Activated CD8-positive, alpha-beta memory T cell treated with anti-CD3 and anti-CD28 coated beads for 36 hours (primary cell): Measurements from ENCODE around the gene TMEM45B. TPM values are rescaled to one million over a fixed set of nuclear protein-coding genes. Genes with fewer than 3 reads are reported as not detected.
"Not testable (repeated sequence)": the region's sequence is repeated elsewhere in the genome, so short reads cannot be mapped to it uniquely, and the experiment has no call there.

Experiments
- CTCF ChIA-PET: fragments of 350-600 bp; sonication (Branson Sonifier 250); formaldehyde crosslinking; loops from one replicate; lab custom pipeline; 2021; ENCODE audit warnings: antibody characterized with exemption; lab: Charles Lee
- POLR2A ChIA-PET: fragments of 350-600 bp; sonication (Branson Sonifier 250); formaldehyde crosslinking; loops from one replicate; lab custom pipeline; 2021; ENCODE audit warnings: antibody characterized with exemption; lab: Charles Lee
- total RNA-seq, 2 experiments: library from RNA; stranded (reverse); gene quantifications; one replicate each; pipeline ENCODE4 v1.2.3, GENCODE V29; 2021

The TMEM45B gene
- under 1 TPM; 0.31 to 0.59 TPM for total RNA-seq

DNA sequence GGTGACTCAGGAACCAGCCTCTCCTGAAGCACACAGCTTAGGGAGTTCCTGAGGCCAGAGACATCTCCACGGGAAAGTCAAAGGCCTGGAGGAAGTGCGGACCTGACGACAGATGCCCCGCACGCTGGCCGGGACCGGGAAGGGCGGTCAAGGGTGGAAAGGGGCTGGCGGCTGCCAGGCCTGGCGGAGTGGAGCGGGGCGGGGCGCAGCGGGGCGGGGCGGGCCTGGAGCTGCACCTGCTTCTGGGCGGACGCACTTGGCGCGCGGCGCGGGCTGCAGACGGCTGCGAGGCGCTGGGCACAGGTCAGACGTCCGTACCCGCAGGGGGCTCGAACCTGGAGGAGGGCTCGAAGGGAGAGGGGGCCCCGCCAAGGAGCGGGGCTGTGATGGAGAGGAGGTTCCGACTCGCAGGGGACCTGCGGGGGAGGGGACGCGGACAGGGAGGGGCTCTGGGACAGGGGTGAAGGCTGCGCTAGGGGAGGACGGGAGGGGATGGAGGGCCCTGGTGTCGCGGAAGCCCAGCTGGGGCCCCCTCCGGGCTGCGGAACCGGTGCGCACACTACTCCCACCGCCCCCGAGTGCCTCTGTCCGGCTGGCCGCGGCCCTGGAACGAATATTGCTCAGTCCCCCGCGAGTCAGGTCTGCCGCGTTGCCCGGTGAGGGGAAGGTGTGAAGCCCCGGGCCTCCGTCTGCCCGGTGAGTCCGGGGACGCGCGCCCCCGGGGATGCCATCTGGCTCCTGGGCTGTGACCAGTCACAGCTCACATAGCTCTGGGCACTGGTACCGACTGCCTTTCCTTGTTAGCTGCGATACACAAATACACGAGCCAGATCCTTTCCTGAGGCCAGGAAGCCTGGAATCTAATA lies at the start of gene TMEM45B:
Gene TMEM45B (plus strand): TSS at position 253 of the 866 bp plus-strand sequence. CDS start 36,635 bp downstream, outside the sequence.
- ChIA-PET POLR2A (no interaction called here), CTCF (no interaction called here)

DNA sequence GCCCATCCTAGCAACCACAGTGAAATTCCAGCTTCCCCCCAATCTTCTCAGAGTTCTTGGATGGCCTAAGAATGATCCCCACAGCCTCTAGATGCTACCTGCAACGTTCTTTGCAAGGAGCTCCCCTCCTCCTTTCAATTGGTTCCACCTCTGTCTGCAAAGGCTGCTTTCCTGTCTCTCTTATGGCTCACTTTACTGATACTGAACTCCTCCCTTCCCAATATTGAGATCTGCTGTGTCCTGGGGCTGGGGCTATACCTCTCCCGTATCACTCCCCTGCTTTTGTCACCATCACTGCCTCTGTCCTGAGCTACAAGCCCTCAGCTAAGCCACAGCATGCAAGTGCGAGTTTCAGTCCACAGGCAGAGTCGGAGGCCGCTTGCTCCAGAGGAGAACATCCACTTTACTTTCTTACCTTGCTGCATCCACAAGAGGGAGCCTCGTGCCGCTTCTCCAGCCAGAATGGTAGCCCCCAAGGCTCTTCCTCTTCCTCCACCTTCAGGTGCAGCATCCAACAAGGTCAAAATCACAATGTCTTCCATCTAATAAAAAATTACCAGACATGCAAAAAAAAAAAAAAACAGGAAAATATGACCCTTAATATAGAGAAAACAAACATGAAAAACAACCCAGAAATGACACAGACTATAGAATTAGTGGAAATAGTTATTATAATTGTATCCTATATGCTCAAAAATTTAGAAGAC lies 48.6 kb upstream of the TMEM45B start:
- ChIA-PET CTCF (no interaction called here), POLR2A (interaction anchor here (0.6 kb wide), 1 partner anchor 394 kb away, joined by 3 read pairs; no protein-coding TSS in a partner anchor)

DNA sequence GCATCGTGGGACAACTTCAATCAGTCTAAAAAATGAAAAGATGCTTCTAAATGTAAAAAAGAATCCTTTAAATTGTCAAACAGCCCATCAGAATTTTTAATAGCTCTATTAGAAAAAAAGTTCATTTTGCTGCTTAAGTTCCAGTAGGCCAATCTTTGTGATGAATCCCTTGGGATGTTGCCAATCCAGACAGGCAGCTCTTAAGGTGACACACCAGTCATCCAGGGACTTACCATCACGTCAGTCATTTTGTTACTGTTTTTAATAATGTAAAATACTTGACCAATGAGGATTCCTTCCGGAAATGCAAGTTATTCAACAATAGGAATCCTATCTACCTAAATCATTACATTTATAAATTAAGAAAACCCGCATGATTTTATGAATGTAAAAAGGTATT lies 47.8 kb upstream of the TMEM45B start:
- CTCF ChIA-PET = no interaction called here
- POLR2A ChIA-PET = no interaction called here

DNA sequence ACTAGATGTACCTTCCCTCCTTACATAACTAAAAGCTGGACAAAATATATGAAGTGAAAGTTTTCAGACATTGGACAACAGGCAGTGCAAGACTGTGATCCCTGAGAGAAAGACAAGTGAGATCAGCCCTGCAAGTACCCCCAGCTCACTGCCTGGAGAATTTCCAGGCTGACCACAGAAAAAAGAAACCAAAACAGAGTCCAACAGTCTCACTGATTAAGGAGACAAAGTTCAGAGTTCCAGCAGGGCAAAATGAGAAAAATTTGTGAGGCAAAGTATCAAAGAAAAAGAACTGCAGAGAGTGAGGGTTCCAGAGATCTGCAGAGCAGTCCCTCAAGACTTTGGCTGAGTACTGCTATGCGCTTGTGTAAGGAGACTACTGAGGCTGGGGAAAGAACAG lies 47.3 kb upstream of the TMEM45B start:
- POLR2A ChIA-PET = no interaction called here
- CTCF ChIA-PET = no interaction called here

DNA sequence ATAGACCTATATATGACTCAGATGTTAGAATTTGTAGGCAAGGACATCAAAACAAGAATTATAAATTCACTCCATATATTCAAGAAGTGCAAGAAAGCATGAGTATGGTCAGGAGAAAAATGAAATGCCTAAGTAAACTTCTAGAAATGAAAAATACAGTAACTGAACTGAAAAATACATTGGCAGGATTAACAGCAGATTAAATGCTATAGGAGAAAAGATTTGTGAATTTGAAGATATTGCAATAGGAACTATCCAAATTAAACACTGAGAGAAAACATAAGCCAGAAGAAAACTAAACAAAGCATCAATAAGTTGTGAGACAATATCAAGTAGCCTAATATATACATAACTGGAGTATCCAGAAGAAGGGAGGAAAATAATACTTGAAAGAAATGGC lies 46.6 kb upstream of the TMEM45B start:
- POLR2A ChIA-PET = no interaction called here
- CTCF ChIA-PET = no interaction called here

DNA sequence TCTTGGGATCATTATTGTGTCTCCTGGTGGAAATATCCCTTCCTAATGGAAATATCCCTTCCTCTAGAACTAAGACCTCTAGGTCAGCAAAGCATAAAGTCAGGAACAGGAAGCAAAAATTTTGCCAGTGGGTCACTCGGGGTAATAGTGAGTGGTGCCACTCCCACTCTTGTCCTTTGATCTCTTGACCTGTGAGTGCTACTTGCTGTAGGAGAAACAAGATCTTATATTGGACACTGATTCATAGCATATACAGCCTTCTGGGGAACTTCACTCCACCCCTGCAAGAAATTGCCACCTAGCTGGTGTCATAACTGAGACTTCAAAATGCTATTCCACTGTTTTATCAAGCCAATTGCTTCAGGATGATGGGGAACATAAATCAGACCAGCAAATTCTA lies 44.7 kb upstream of the TMEM45B start:
- ChIA-PET POLR2A (no interaction called here), CTCF (no interaction called here)

DNA sequence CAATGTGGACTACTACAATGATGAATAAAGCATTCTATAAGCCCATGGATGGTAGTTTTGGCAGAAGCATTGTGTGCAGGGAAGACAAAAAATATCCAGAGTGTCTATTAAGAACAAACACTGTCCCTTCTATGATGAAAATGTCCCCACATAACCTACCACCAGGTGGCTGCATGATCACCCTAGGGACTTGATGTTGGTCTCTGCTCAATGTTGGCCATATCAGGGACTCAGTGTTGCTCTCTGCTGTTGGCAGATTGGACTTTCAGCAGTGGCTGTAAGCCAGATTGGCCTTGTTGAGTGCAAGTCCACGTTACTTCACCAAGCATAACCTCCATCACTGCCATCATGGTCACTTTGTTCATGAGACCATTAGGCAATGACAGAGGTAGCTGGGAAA lies 44.2 kb upstream of the TMEM45B start:
- POLR2A ChIA-PET, CTCF ChIA-PET: not testable (repeated sequence)

DNA sequence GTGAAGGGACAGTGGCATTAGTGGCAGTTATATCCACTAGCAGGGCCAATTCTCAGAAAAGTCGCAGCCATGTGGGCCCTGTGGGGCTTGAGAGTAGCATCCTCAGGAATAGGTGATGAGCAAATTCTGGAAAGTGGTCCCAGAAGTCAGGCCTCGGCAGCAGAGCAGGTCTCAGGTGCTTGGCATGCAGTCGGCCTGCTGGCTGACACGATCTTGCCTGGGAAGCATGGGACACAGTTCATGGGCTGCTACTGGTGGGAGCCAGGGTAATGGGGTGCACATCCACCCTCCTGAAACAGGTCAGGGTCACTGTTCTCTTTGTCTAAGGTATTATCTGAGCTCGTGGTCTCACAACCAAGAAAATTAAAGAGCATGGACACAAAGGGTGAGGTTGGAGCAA lies 36.8 kb upstream of the TMEM45B start:
- POLR2A ChIA-PET = no interaction called here

DNA sequence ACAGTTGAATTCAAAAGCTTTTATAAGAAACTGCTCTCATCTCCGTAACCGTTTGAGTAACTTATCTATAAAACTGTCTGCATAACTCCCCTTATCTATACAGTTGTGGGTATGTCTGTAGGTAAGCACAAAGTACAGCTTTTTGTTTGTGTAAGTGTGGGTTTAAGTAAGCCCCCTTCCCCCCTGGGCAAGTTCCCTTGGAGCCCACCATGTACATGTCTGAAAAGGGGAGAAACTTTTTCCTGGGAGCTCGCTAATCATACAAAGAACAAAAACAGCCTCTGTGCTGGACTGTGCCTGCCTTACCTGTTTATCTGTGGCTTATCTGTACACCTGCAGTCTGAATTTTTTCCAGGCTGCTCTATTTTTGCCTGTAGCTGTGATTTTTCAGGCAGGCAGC lies 36.3 kb upstream of the TMEM45B start:
- CTCF ChIA-PET = no interaction called here
- POLR2A ChIA-PET = no interaction called here

More for the DNA sequence above, 36.8 kb upstream of the TMEM45B start:
- CTCF ChIA-PET = no interaction called here

DNA sequence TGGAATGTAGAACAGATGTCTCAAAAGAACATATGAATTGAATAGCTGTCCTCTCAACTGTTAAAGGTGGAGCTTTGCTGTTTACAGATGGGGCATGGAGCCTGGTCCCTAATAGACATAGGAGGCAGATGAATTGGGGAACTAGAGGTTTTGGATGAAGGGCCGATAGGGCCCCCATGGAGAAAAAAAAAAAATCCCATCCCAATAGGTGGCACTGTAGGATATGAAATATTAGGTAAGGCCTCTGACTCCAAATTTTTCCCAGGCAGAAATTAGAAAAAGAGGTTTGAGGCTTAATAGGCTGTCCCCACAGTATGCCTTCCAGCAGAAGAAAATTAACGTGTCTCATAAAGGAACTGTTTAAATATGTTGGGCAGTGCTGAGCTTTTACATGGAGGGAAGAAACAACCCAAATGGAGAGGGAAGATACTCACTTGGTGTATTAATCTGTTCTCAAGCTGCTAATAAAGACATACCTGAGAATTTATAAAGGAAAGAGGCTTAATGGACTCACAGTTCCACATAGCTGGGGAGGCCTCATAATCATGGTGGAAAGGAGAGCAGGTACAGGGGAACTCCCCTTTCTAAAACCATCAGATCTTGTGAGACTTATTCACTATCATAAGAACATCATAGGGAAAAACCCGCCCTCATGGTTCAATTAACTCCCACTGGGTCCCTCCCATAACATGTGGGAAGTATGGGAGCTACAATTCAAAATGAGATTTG lies 30.1 kb upstream of the TMEM45B start:
- ChIA-PET POLR2A (interaction anchor here (0.6 kb wide), 1 partner anchor 452 kb away, joined by 8 read pairs; no protein-coding TSS in a partner anchor), CTCF (no interaction called here)

DNA sequence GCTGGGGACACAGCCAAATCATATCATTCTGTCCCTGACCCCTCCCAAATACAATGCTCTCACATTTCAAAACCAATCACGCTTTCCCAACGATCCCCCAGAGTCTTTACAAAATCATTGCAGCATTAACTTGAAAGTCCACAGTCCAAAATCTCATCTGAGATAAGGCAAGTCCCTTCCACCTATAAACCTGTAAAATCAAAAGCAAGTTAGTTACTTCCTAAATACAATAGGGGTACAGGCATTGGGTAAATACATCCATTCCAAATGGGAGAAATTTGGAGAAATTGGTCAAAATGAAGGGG lies 29.6 kb upstream of the TMEM45B start:
- CTCF ChIA-PET, POLR2A ChIA-PET: not testable (repeated sequence)

DNA sequence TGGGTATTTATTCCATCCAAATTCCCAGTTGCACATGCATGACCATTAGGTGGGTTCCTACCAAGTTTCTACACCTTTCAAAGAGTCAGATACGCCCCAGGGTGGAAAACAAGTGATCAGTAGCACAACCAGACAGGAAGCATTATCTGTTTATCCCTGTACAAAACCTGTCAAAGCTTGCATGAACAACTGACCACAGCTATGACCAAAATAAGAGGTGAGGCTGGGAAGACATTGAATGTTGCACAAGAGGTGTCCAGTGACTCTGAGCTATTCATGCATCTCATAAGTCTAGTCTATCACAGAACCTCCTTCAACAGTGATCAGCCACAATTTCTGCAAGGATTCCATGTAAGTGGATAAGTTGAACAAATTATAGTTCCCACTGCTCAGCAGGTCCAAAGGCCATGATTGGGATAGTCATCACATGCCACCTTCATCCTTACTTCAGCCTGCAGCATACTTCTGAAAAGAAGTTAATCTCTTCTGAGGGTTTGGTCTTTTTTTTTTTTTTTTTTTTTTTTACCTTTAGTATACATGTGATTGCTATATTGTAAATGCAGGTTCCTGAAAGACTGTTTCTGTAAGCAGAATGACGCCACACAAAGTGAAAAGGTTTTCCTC lies 28.0 kb upstream of the TMEM45B start:
- ChIA-PET CTCF (no interaction called here), POLR2A (no interaction called here)

DNA sequence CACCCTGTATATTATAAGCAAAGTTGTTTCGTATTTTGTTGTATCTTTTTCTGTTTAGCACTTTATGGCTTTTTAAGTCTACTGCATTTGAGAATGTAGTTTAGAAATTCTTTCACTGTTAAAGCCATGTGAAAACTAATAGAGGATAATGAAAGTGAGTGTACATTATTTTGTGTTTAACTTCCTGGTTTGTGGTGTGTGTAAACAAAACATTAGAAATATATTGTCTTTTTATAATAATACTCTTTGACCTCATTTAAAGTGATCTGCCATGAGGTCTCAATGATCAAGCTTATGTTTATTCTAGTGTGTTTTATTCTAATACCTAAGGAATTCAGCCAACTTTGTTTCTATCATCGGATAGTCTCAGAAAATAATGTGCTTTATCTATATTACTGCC lies 27.4 kb upstream of the TMEM45B start:
- POLR2A ChIA-PET = no interaction called here
- CTCF ChIA-PET = no interaction called here

DNA sequence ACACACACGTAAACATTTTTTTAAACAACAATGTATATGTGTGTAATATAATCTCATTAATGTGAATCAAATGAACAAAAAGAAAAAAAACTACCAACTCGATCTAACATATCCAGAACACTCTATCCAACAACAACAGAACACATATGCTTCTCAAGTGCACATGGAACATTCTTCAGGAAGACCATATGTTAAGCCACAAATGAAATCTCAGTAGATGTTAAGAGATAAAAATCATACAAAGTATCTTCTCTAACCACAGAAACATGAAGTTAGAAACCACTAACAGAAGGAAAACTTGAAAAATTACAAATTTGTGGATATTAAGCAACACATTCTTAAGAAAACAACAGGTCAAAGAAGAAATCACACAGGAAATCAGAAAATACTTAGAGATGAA lies 25.5 kb upstream of the TMEM45B start:
- POLR2A ChIA-PET = no interaction called here
- CTCF ChIA-PET = interaction anchor here (0.6 kb wide), 1 partner anchor 290 kb away, joined by 3 read pairs; no protein-coding TSS in a partner anchor

DNA sequence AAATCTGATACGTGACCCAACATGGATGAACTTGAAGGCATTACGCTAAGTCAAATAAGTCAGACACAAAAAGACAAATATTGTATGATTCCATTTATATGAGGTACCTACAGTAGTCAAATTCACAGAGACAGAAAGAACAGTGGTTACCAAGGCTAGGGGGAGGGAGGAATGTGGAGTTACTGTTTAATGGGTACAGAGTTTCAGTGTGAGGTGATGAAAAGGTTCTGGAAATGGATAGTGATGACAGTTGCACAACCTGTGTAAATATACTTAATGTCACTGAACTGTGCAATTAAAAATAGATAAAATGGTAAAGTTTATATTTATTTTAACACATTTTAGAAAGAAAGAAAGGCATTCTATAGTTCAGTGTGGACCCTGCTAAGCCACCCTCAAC lies 24.1 kb upstream of the TMEM45B start:
- CTCF ChIA-PET = no interaction called here

DNA sequence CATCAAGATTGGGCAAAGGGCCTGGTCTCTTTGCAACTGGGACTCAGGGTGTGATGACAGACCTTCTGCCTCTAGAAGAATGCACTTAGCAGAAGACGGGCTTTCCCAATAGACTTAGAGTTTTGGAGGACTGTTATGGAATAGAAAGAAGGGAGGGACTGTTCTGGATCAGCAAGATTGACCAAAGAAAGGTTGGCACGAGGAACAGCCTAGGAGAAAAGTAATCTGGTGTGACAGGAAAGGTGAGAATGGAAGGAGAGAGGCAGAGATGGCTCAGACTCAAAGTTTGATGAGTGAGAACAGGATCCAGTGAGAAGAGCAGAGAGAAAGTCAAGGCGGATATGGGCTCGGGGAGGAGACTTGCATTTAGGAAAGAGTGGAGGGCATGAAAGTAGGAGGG lies 23.0 kb upstream of the TMEM45B start:
- POLR2A ChIA-PET = no interaction called here

More for the DNA sequence above, 24.1 kb upstream of the TMEM45B start:
- POLR2A ChIA-PET = no interaction called here

DNA sequence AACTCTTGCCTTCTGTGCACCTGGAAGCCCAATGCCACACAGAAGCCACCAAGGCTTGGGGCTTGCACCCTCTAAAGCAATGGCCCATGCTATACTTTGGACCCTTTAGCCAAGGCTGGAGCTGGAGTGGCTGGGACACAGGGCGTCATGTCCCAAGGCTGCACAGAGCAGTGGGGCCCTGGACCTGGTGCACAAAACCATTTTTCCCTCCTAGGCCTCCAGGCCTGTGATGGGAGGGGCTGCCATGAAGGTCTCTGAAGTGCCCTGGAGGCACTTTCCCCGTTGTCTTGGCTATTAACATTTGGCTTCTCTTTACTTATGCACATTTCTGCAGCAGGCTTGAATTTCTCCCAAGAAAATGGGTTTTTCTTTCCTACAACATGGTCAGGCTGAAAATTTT lies 20.6 kb upstream of the TMEM45B start:
- POLR2A ChIA-PET = no interaction called here
- CTCF ChIA-PET = no interaction called here

More for the DNA sequence above, 23.0 kb upstream of the TMEM45B start:
- CTCF ChIA-PET = no interaction called here

DNA sequence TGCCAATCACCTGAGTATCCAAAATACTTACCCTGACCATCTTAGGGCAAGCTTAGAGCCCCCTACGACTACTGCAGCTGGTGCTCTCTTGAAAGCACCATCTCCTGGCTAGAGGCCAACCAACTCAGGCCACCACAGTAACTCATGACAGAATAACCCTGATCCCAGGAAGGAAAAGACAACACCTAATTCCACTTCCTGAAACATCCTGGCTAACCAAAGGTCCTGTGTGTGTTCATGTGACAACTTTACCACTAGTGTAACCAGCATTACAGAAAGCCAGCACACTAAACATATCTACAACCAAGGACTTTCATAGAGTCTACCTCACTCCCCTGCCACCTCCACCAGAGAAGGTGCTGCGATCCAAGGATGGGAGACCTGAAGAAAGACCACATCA lies 17.4 kb upstream of the TMEM45B start:
- CTCF ChIA-PET = no interaction called here
- POLR2A ChIA-PET = no interaction called here

DNA sequence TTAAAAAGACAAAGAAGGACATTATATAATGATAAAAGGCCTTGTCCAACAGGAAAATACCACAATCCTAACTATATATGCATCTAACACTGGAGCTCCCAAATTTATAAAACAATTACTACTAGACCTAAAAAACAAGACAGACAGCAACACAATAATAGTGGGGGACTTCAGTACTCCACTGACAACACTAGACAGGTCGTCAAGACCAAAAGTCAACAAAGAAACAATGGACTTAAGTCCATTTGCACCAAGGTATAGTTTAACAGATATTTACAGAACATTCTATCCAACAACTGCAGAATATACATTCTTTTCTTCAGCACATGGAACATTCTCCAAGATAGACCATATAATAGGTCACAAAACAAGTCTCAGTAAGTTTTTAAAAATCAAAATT lies 15.5 kb upstream of the TMEM45B start:
- CTCF ChIA-PET, POLR2A ChIA-PET: not testable (repeated sequence)

DNA sequence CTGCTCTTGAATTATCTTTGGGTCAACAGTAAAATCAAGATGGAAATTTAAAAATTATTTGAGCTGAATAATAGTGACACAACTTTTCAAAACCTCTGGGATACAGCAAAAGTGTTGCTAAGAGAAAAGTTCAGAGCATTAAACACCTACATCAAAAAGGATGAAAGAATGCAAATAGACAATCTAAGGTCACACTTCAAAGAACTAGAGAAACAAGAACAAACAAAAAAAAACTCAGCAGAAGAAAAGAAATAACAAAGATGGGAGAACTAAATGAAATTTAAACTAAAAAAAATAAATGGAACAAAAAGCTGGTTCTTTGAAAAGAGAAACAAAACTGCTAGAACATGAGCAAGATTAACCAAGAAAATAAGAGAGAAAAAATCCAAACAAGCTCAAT lies 15.0 kb upstream of the TMEM45B start:
- POLR2A ChIA-PET = no interaction called here
- CTCF ChIA-PET = no interaction called here
